Upper lobe of left lung (tissue), 6 donors: ENCODE measurements around the gene ACAT2. TPM values are rescaled to one million over a fixed set of nuclear protein-coding genes. Genes with fewer than 3 reads are reported as not detected.

Experiments used
- ATAC-seq, 2 donors: fragments of 200-7000 bp; cut with Tn5 transposase; one replicate each; pipeline ENCODE4 v1.9.1; 2022; ENCODE audit warnings: mild to moderate bottlenecking in 2 of 2, moderate library complexity in 2 of 2; ENCODE audit not compliant: low FRiP score in 2 of 2
- DNase-seq, 2 donors: peaks; one replicate each; pipeline ENCODE4 v3.0.0-alpha.2; 2019 to 2020
- H3K27ac ChIP-seq, 4 donors: fragments of 200-600 bp; sonication (generic); one replicate each; pipeline ENCODE4 v1.5.1; 2016 to 2019
- H3K27me3 ChIP-seq, 4 donors: fragments of 200-600 bp; sonication (generic); one replicate each; pipeline ENCODE4 v1.5.1; 2017 to 2019
- H3K36me3 ChIP-seq, 4 donors: fragments of 200-600 bp; sonication (generic); one replicate each; pipeline ENCODE4 v1.5.1; 2016 to 2019
- H3K4me1 ChIP-seq, 4 donors: fragments of 200-600 bp; sonication (generic); one replicate each; pipeline ENCODE4 v1.5.1; 2018 to 2019
- H3K4me3 ChIP-seq, 4 donors: fragments of 200-600 bp; sonication (generic); one replicate each; pipeline ENCODE4 v1.5.1; 2017 to 2019; ENCODE audit warnings: mild to moderate bottlenecking in 2 of 4, moderate library complexity in 1 of 4
- H3K9me3 ChIP-seq, 4 donors: fragments of 200-600 bp; sonication (generic); one replicate each; pipeline ENCODE4 v1.5.1; 2018 to 2019
- CTCF ChIP-seq, 6 experiments: fragments of 450-650 bp in 4 of 6; fragments of 200-600 bp in 2 of 6; sonication (generic) in 2 of 6; IDR thresholded peaks; one replicate each; pipeline ENCODE4 v1.5.1; 2016 to 2019; ENCODE audit warnings: antibody characterized with exemption in 6 of 6
- EP300 ChIP-seq, 4 donors: sonication (generic); formaldehyde crosslinking; IDR thresholded peaks; one replicate each; pipeline ENCODE4 v1.5.1; 2017; ENCODE audit warnings: antibody characterized with exemption in 4 of 4, control low read depth in 2 of 4
- POLR2A ChIP-seq, 4 donors: fragments of 450-650 bp; IDR thresholded peaks; one replicate each; pipeline ENCODE4 v1.5.1; 2016 to 2017; ENCODE audit warnings: antibody characterized with exemption in 4 of 4, mild to moderate bottlenecking in 2 of 4
- POLR2AphosphoS5 ChIP-seq, 2 donors: sonication (generic); formaldehyde crosslinking; IDR thresholded peaks; one replicate each; pipeline ENCODE4 v1.5.1; 2017; ENCODE audit warnings: antibody characterized with exemption in 2 of 2
- WGBS, 2 donors: methylation state at CpG; one replicate each; pipeline ENCODE4 v1.1.5; 2017 to 2018; 5-methylcytosine and 5-hydroxymethylcytosine counted together
- total RNA-seq, 6 donors: library from RNA; depleted of rRNA in 4 of 6; stranded (reverse); fragments of >200 nt in 4 of 6; gene quantifications; one replicate each; pipeline versions ENCODE4 v1.1.0 to v1.2.1, GENCODE V29; 2016 to 2021
- donor health status: DM: no; HTN: no; CAD: no; lungs with moderate emphysema.
- donor health status: DM: no; HTN: yes; CAD: no; lungs with severe emphysema.

The ACAT2 gene
- total RNA-seq, 6 donors from 2014 or later: 5.2 to 62.5 (median 30.5) TPM

- Histone ChIP-seq H3K27ac (no peak overlapping the region), H3K4me3 (no peak overlapping the region), H3K4me1 (no peaks in the 10 kb centered on the region), H3K9me3 (no peaks in the 10 kb centered on the region), H3K27me3 (no peaks in the 10 kb centered on the region), H3K36me3 (peaks cover 39 to 75% (median 67%) of the 10 kb centered on the region in 4 donors)
- DNase-seq: no peak
- 79 to 96% methylated on average over 7 of the region's 7 CpGs for WGBS, 2 donors
- TF ChIP-seq POLR2AphosphoS5 (IDR thresholded peaks at IDR 0.05): no peak
- TF ChIP-seq EP300 (IDR thresholded peaks at IDR 0.05): no peak
- TF ChIP-seq POLR2A (IDR thresholded peaks at IDR 0.05): no peak
- no peak for TF ChIP-seq CTCF (IDR thresholded peaks at IDR 0.05)
- ATAC-seq: no peak
Measured at GRCh38 chr6:159777240-159777904, 15.5 kb downstream of the ACAT2 start.

- Histone ChIP-seq H3K27ac (no peak overlapping the region), H3K4me1 (no peaks in the 10 kb centered on the region), H3K27me3 (no peaks in the 10 kb centered on the region), H3K9me3 (no peaks in the 10 kb centered on the region), H3K4me3 (no peak overlapping the region), H3K36me3 (peaks cover 45 to 83% (median 74%) of the 10 kb centered on the region in 4 donors)
- no peak for ATAC-seq
- no peak for DNase-seq
- TF ChIP-seq EP300 (IDR thresholded peaks at IDR 0.05): no peak
- no peak for TF ChIP-seq POLR2AphosphoS5 (IDR thresholded peaks at IDR 0.05)
- TF ChIP-seq POLR2A (IDR thresholded peaks at IDR 0.05): no peak
- no peak for TF ChIP-seq CTCF (IDR thresholded peaks at IDR 0.05)
- WGBS, 2 donors: 77 to 79% methylated on average over 1 of the region's 1 CpG
Measured at GRCh38 chr6:159778131-159778530, 16.3 kb downstream of the ACAT2 start.

GRCh38 chr6:159778542-159779103 is 16.8 kb downstream of the ACAT2 start:
- Histone ChIP-seq H3K36me3 (peaks cover 48 to 88% (median 77%) of the 10 kb centered on the region in 4 donors), H3K9me3 (no peaks in the 10 kb centered on the region), H3K4me1 (no peaks in the 10 kb centered on the region), H3K27ac (no peak overlapping the region), H3K4me3 (no peak overlapping the region), H3K27me3 (no peaks in the 10 kb centered on the region)
- no peak for DNase-seq
- TF ChIP-seq EP300 (IDR thresholded peaks at IDR 0.05): no peak
- no peak for TF ChIP-seq CTCF (IDR thresholded peaks at IDR 0.05)
- no peak for ATAC-seq
- 67 to 71% methylated on average over 3 of the region's 3 CpGs for WGBS, 2 donors

GRCh38 chr6:159788276-159788675 is 26.4 kb downstream of the ACAT2 start:
- TF ChIP-seq POLR2AphosphoS5 (IDR thresholded peaks at IDR 0.05) (no peak), POLR2A (IDR thresholded peaks at IDR 0.05) (no peak), EP300 (IDR thresholded peaks at IDR 0.05) (no peak), CTCF (IDR thresholded peaks at IDR 0.05) (no peak)
- Histone ChIP-seq H3K4me3 (peak overlapping the region; percentile 82 to 98 (median 94)), H3K4me1 (peaks cover 24 to 43% (median 36%) of the 10 kb centered on the region in 4 donors), H3K36me3 (peaks cover 9 to 55% (median 34%) of the 10 kb centered on the region in 4 donors), H3K27me3 (no peaks in the 10 kb centered on the region), H3K27ac (peak overlapping the region; percentile 92 to 99 (median 94)), H3K9me3 (no peaks in the 10 kb centered on the region)
- DNase-seq (peak in 1 of 2 donors; percentile 37), ATAC-seq (no peak)
- WGBS, 2 donors: 25 to 41% methylated on average over 15 of the region's 15 CpGs
